ENCODE data around the gene KLHL36. TPM values are rescaled to one million over a fixed set of nuclear protein-coding genes. Genes with fewer than 3 reads are reported as not detected.

KLHL36 gene
- total and polyA plus RNA-seq, 9 of the 15 experiments (the other 6 are each of a cell fraction or from before 2014, with no cell fraction given), result 2.1 to 51.2 (median 18.5) TPM

GRCh38 chr16:84603140-84603816, 45.0 kb upstream of the KLHL36 start (continued):
- no peak for TF ChIP-seq FOXK1 (CRISPR knock-in tag; IDR thresholded peaks at IDR 0.05; ENCODE audit: borderline replicate concordance)
- TF ChIP-seq, protein P1, sequence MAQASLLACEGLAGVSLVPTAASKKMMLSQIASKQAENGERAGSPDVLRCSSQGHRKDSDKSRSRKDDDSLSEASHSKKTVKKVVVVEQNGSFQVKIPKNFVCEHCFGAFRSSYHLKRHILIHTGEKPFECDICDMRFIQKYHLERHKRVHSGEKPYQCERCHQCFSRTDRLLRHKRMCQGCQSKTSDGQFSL (CRISPR knock-in tag; IDR thresholded peaks at IDR 0.05), result no peak
- TF ChIP-seq, protein P1 (tag; IDR thresholded peaks at IDR 0.05), result no peak
- no peak for TF ChIP-seq SMARCB1 (IDR thresholded peaks at IDR 0.05; ENCODE audit: insufficient read length, low read depth)
- TF ChIP-seq ZBTB8A (IDR thresholded peaks at IDR 0.05; ENCODE audit: partially characterized antibody), result no peak
- TF ChIP-seq NFE2 (IDR thresholded peaks at IDR 0.05; ENCODE audit: low read depth), result peak; percentile 3; the same call in 1 of the 2 replicates
- no peak for TF ChIP-seq SRSF7 (optimal IDR thresholded peaks at IDR 0.05; ENCODE audit: low read depth, low read length)
- no peak for TF ChIP-seq GTF3C2 (IDR thresholded peaks at IDR 0.05; ENCODE audit: borderline replicate concordance, extremely low read depth, insufficient read length)
- TF ChIP-seq FOXJ3 (CRISPR knock-in tag; IDR thresholded peaks at IDR 0.05), result no peak
- TF ChIP-seq NCOR1 (IDR thresholded peaks at IDR 0.05), result no peak
- 0 out of 2 replicates have a peak, but pooled peaks have one; percentile 41 for TF ChIP-seq ZBTB26 (CRISPR knock-in tag; IDR thresholded peaks at IDR 0.05)
- TF ChIP-seq ZNF699 (CRISPR knock-in tag; IDR thresholded peaks at IDR 0.05; ENCODE audit: insufficient replicate concordance), result no peak
- peak; percentile 51; the same call in 1 of the 2 replicates for TF ChIP-seq SMARCA4 (IDR thresholded peaks at IDR 0.05)
- TF ChIP-seq, protein P2, sequence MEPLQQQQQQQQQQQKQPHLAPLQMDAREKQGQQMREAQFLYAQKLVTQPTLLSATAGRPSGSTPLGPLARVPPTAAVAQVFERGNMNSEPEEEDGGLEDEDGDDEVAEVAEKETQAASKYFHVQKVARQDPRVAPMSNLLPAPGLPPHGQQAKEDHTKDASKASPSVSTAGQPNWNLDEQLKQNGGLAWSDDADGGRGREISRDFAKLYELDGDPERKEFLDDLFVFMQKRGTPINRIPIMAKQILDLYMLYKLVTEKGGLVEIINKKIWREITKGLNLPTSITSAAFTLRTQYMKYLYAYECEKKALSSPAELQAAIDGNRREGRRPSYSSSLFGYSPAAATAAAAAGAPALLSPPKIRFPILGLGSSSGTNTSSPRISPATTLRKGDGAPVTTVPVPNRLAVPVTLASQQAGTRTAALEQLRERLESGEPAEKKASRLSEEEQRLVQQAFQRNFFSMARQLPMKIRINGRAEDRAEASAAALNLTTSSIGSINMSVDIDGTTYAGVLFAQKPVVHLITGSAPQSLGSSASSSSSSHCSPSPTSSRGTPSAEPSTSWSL (CRISPR knock-in tag; IDR thresholded peaks at IDR 0.05; ENCODE audit: borderline replicate concordance), result no peak
- TF ChIP-seq EP300 (IDR thresholded peaks at IDR 0.05; ENCODE audit: low read length), result no peak
- TF ChIP-seq ZMIZ1 (IDR thresholded peaks at IDR 0.05; ENCODE audit: low read depth in 2 of 2, low read length in 2 of 2), result no peak
- TF ChIP-seq ZKSCAN1 (IDR thresholded peaks at IDR 0.05; ENCODE audit: low read depth, low read length), result no peak
